H1 (cell line): ENCODE results near the gene CNIH3. TPM values are rescaled to one million over a fixed set of nuclear protein-coding genes. Genes with fewer than 3 reads are reported as not detected.

Experiments used
- TAF1 ChIP-seq: IDR thresholded peaks from 2 replicates; pipeline ENCODE4 v1.6.1; 2011; ENCODE audit warnings: mild to moderate bottlenecking, low read depth, low read length
- polyA plus RNA-seq, 7 experiments: library from polyadenylated mRNA; depleted of rRNA in 3 of 7; stranded (reverse) in 5 of 7; unstranded in 2 of 7; fragments of >200 nt in 5 of 7; fragments of 200-250 nt in 2 of 7; gene quantifications; 1 replicate in 5 of 7; 2 replicates in 1 of 7; 4 replicates in 1 of 7; pipeline versions ENCODE4 v1.2.1 to v1.2.3, GENCODE V29; 2011 to 2013; ENCODE audit warnings: missing spikeins in 2 of 7, mixed read lengths in 2 of 7
- total RNA-seq: library from RNA; stranded (reverse); fragmentation: NEBNext Ultra II Directional; extraction: Animal tissue kit (Norgen Biotek cat#: 25700); gene quantifications from 2 replicates; pipeline ENCODE4 v1.2.1, GENCODE V29; 2021
- TF ChIP-seq, protein P1 (sequence below): fragments of 300-600 bp; sonication (generic); IDR thresholded peaks from 2 replicates; pipeline ENCODE4 v1.7.1; 2012; ENCODE audit warnings: low read length, moderate library complexity, mild to moderate bottlenecking, inconsistent platforms; ENCODE audit not compliant: insufficient replicate concordance
- TF ChIP-seq, protein P2 (sequence below): IDR thresholded peaks from 2 replicates; pipeline ENCODE4 v1.6.1; 2011; ENCODE audit warnings: low read length, improper control_type of control experiment

Gene CNIH3
- total and polyA plus RNA-seq, 2 of the 8 experiments (the other 6 are each of a cell fraction or from before 2014, with no cell fraction given), result 3.7 to 5.6 TPM

DNA sequence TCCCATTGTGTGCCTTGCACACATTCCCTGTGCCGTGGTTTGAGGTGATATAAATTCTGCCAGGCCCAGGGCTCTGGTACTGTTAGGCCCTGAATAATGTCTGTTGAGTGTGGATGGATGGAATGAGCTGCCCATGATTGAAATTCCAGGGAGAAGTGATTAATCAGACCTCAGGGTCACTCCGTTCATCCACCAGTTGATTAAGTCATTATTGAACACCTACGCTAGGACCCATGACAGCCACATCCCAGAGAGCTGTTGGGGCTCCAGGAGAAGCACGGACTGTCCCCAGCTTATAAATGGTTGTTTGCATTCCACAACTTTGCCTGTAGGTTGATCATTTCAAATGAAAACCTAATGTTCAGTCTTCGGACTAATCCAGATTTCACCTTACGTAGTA, 98.4 kb downstream of the CNIH3 start (continued):
- TF ChIP-seq, protein P1, sequence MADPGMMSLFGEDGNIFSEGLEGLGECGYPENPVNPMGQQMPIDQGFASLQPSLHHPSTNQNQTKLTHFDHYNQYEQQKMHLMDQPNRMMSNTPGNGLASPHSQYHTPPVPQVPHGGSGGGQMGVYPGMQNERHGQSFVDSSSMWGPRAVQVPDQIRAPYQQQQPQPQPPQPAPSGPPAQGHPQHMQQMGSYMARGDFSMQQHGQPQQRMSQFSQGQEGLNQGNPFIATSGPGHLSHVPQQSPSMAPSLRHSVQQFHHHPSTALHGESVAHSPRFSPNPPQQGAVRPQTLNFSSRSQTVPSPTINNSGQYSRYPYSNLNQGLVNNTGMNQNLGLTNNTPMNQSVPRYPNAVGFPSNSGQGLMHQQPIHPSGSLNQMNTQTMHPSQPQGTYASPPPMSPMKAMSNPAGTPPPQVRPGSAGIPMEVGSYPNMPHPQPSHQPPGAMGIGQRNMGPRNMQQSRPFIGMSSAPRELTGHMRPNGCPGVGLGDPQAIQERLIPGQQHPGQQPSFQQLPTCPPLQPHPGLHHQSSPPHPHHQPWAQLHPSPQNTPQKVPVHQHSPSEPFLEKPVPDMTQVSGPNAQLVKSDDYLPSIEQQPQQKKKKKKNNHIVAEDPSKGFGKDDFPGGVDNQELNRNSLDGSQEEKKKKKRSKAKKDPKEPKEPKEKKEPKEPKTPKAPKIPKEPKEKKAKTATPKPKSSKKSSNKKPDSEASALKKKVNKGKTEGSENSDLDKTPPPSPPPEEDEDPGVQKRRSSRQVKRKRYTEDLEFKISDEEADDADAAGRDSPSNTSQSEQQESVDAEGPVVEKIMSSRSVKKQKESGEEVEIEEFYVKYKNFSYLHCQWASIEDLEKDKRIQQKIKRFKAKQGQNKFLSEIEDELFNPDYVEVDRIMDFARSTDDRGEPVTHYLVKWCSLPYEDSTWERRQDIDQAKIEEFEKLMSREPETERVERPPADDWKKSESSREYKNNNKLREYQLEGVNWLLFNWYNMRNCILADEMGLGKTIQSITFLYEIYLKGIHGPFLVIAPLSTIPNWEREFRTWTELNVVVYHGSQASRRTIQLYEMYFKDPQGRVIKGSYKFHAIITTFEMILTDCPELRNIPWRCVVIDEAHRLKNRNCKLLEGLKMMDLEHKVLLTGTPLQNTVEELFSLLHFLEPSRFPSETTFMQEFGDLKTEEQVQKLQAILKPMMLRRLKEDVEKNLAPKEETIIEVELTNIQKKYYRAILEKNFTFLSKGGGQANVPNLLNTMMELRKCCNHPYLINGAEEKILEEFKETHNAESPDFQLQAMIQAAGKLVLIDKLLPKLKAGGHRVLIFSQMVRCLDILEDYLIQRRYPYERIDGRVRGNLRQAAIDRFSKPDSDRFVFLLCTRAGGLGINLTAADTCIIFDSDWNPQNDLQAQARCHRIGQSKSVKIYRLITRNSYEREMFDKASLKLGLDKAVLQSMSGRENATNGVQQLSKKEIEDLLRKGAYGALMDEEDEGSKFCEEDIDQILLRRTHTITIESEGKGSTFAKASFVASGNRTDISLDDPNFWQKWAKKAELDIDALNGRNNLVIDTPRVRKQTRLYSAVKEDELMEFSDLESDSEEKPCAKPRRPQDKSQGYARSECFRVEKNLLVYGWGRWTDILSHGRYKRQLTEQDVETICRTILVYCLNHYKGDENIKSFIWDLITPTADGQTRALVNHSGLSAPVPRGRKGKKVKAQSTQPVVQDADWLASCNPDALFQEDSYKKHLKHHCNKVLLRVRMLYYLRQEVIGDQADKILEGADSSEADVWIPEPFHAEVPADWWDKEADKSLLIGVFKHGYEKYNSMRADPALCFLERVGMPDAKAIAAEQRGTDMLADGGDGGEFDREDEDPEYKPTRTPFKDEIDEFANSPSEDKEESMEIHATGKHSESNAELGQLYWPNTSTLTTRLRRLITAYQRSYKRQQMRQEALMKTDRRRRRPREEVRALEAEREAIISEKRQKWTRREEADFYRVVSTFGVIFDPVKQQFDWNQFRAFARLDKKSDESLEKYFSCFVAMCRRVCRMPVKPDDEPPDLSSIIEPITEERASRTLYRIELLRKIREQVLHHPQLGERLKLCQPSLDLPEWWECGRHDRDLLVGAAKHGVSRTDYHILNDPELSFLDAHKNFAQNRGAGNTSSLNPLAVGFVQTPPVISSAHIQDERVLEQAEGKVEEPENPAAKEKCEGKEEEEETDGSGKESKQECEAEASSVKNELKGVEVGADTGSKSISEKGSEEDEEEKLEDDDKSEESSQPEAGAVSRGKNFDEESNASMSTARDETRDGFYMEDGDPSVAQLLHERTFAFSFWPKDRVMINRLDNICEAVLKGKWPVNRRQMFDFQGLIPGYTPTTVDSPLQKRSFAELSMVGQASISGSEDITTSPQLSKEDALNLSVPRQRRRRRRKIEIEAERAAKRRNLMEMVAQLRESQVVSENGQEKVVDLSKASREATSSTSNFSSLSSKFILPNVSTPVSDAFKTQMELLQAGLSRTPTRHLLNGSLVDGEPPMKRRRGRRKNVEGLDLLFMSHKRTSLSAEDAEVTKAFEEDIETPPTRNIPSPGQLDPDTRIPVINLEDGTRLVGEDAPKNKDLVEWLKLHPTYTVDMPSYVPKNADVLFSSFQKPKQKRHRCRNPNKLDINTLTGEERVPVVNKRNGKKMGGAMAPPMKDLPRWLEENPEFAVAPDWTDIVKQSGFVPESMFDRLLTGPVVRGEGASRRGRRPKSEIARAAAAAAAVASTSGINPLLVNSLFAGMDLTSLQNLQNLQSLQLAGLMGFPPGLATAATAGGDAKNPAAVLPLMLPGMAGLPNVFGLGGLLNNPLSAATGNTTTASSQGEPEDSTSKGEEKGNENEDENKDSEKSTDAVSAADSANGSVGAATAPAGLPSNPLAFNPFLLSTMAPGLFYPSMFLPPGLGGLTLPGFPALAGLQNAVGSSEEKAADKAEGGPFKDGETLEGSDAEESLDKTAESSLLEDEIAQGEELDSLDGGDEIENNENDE, result no peak
- no peak for TF ChIP-seq TAF1
- TF ChIP-seq, protein P2, sequence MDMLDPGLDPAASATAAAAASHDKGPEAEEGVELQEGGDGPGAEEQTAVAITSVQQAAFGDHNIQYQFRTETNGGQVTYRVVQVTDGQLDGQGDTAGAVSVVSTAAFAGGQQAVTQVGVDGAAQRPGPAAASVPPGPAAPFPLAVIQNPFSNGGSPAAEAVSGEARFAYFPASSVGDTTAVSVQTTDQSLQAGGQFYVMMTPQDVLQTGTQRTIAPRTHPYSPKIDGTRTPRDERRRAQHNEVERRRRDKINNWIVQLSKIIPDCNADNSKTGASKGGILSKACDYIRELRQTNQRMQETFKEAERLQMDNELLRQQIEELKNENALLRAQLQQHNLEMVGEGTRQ, result no peak
